Colonic mucosa (tissue), 4 donors: ENCODE data around the gene COPZ1. TPM values are rescaled to one million over a fixed set of nuclear protein-coding genes. Genes with fewer than 3 reads are reported as not detected.

Source experiments
- DNase-seq: peaks from one replicate; pipeline ENCODE4 v3.0.0-alpha.2; 2020
- H3K27ac ChIP-seq: fragments of 200-600 bp; one replicate; pipeline ENCODE4 v1.8.0; 2021
- H3K27me3 ChIP-seq: fragments of 200-600 bp; one replicate; pipeline ENCODE4 v1.8.0; 2021
- H3K36me3 ChIP-seq: fragments of 200-600 bp; one replicate; pipeline ENCODE4 v1.8.0; 2021
- H3K4me1 ChIP-seq: fragments of 200-600 bp; one replicate; pipeline ENCODE4 v1.8.0; 2021; ENCODE audit warnings: mild to moderate bottlenecking
- H3K4me3 ChIP-seq: fragments of 200-600 bp; one replicate; pipeline ENCODE4 v1.8.0; 2021
- H3K9ac ChIP-seq, 2 donors: one replicate each; pipeline ENCODE4 v1.7.0; 2013; ENCODE audit warnings: control low read depth in 2 of 2, low read depth in 2 of 2, low read length in 2 of 2
- H3K9me3 ChIP-seq: fragments of 200-600 bp; one replicate; pipeline ENCODE4 v1.8.0; 2021
- intact Hi-C: fragments of 100-400 bp; cut with DNase I; formaldehyde crosslinking; loops from one replicate; pipeline ENCODE4 v1.14.1; 2022
- total RNA-seq, 2 donors: library from RNA; stranded (reverse); fragmentation: NEBNext Ultra II Directional in 1 of 2; extraction: Animal tissue kit (Norgen Biotek cat#: 25700) in 1 of 2; gene quantifications; one replicate each; pipeline ENCODE4 v1.2.1, GENCODE V29; 2021
- TF ChIP-seq, protein P1 (sequence below): fragments of 200-600 bp; IDR thresholded peaks from one replicate; pipeline ENCODE4 v1.8.0; 2022; ENCODE audit warnings: antibody characterized with exemption, mild to moderate bottlenecking
- donor health status: healthy.
- donor health status: DM: no; HTN: no; CAD: no.
- donor health status: DM: no; HTN: no; CAD: no.

The COPZ1 gene
- total RNA-seq, 2 donors from 2014 or later, result 164 to 173 TPM

DNA sequence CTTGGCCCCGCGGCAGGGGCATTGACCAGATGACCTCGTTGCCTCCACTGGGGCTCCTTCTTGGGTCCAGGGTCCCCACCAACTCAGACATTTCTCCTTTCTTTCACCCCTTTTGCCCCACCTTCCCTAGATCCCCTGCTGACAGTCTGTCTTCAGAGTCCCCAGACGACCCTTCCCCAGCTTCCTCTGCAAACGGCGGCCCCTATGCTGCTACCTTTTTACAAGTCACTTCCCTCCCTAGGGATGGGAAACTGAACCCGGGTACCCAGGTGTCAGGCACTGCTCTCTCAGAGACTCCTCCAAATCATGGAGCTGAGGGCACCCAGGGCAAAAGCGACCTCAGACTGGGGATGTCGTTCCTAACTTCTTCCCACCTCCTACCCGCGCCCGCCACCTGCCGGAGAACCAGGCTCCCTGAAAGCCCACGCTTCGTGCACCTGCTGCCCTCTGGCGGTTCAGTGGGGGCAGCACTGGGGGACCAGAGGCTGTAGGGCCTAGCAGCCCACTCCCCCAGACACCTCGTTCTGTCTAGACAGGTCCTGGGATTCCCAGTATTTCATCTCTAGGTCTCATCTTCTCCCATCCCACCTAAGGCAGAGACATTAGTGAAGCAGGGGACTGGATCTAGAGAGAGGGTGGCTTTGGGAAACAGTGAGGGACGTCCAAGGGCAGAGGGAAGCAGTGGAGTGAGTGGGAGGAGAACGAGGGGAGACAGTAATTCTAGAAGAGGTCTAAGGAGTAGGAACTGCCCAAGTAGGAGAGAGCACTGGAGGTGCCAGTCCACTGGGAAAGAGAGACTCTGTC lies 54.7 kb downstream of the COPZ1 start:
- no peaks in the 10 kb centered on the region for H3K9me3 ChIP-seq
- H3K36me3 ChIP-seq, result no peaks in the 10 kb centered on the region
- H3K27me3 ChIP-seq, result no peaks in the 10 kb centered on the region
- H3K4me1 ChIP-seq, result no peaks in the 10 kb centered on the region
- H3K9ac ChIP-seq, result peak overlapping the region; percentile 51 to 68
- TF ChIP-seq, protein P1, sequence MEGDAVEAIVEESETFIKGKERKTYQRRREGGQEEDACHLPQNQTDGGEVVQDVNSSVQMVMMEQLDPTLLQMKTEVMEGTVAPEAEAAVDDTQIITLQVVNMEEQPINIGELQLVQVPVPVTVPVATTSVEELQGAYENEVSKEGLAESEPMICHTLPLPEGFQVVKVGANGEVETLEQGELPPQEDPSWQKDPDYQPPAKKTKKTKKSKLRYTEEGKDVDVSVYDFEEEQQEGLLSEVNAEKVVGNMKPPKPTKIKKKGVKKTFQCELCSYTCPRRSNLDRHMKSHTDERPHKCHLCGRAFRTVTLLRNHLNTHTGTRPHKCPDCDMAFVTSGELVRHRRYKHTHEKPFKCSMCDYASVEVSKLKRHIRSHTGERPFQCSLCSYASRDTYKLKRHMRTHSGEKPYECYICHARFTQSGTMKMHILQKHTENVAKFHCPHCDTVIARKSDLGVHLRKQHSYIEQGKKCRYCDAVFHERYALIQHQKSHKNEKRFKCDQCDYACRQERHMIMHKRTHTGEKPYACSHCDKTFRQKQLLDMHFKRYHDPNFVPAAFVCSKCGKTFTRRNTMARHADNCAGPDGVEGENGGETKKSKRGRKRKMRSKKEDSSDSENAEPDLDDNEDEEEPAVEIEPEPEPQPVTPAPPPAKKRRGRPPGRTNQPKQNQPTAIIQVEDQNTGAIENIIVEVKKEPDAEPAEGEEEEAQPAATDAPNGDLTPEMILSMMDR, result peak; percentile 100
- H3K4me3 ChIP-seq, result peak overlapping the region; percentile 32
- peak; percentile 95 for DNase-seq
- H3K27ac ChIP-seq, result no peak overlapping the region
- intact Hi-C loops, result no loop called here

GRCh38 chr12:54381136-54381535 lies 56.2 kb downstream of the COPZ1 start:
- intact Hi-C loops, result no loop called here
- DNase-seq, result no peak
- H3K27me3 ChIP-seq, result no peaks in the 10 kb centered on the region
- H3K4me3 ChIP-seq, result no peak overlapping the region
- TF ChIP-seq, protein P1, result no peak
- H3K9me3 ChIP-seq, result no peaks in the 10 kb centered on the region
- H3K27ac ChIP-seq, result no peak overlapping the region
- no peaks in the 10 kb centered on the region for H3K36me3 ChIP-seq
- H3K9ac ChIP-seq, result no peak overlapping the region
- no peaks in the 10 kb centered on the region for H3K4me1 ChIP-seq

GRCh38 chr12:54383041-54383609 lies 58.2 kb downstream of the COPZ1 start:
- Histone ChIP-seq H3K4me1 (no peaks in the 10 kb centered on the region), H3K36me3 (no peaks in the 10 kb centered on the region), H3K9me3 (no peaks in the 10 kb centered on the region), H3K27me3 (no peaks in the 10 kb centered on the region), H3K9ac (peak overlapping the region in 1 of 2 donors; percentile 26), H3K27ac (no peak overlapping the region), H3K4me3 (no peak overlapping the region)
- TF ChIP-seq, protein P1, result no peak
- intact Hi-C loops, result no loop called here
- no peak for DNase-seq

- no peak for DNase-seq
- H3K9me3 ChIP-seq, result no peaks in the 10 kb centered on the region
- H3K27ac ChIP-seq, result peak within 1 kb of the TSS; percentile 49
- H3K27me3 ChIP-seq, result no peaks in the 10 kb centered on the region
- TF ChIP-seq, protein P1, result no peak
- H3K9ac ChIP-seq, result peak within 1 kb of the TSS; percentile 24 to 47
- H3K4me1 ChIP-seq, result no peaks in the 10 kb centered on the region
- no peak within 1 kb of the TSS for H3K4me3 ChIP-seq
- intact Hi-C loops, result no loop called here
- H3K36me3 ChIP-seq, result no peaks in the 10 kb centered on the region
Measured at GRCh38 chr12:54384591-54385041, 59.7 kb downstream of the COPZ1 start, which contains the start of gene ZNF385A. Gene ZNF385A (minus strand): TSS chr12:54384733. CDS start chr12:54384514, 219 bp downstream.

- Histone ChIP-seq H3K27ac (peak overlapping the region; percentile 49), H3K27me3 (no peaks in the 10 kb centered on the region), H3K9ac (peak overlapping the region in 1 of 2 donors; percentile 47), H3K4me3 (no peak overlapping the region), H3K36me3 (no peaks in the 10 kb centered on the region), H3K4me1 (no peaks in the 10 kb centered on the region), H3K9me3 (no peaks in the 10 kb centered on the region)
- intact Hi-C loops, result no loop called here
- no peak for DNase-seq
- TF ChIP-seq, protein P1, result no peak
Measured at GRCh38 chr12:54385251-54385914, 60.5 kb downstream of the COPZ1 start.
